WI38 (cell line): ENCODE results near the gene TMSB15A.
"Not testable (repeated sequence)": the region's sequence is repeated elsewhere in the genome, so short reads cannot be mapped to it uniquely, and the experiment has no call there.

Source experiments
- H3K4me3 ChIP-seq: 2 replicates; pipeline ENCODE4 v1.5.1; 2011; ENCODE audit warnings: low read depth, mild to moderate bottlenecking, control low read depth, low read length
- TF ChIP-seq, protein P1 (sequence below): IDR thresholded peaks from 2 replicates; pipeline ENCODE4 v1.5.1; 2012; ENCODE audit warnings: low read depth, mild to moderate bottlenecking, control low read depth, low read length

The TMSB15A gene

DNA sequence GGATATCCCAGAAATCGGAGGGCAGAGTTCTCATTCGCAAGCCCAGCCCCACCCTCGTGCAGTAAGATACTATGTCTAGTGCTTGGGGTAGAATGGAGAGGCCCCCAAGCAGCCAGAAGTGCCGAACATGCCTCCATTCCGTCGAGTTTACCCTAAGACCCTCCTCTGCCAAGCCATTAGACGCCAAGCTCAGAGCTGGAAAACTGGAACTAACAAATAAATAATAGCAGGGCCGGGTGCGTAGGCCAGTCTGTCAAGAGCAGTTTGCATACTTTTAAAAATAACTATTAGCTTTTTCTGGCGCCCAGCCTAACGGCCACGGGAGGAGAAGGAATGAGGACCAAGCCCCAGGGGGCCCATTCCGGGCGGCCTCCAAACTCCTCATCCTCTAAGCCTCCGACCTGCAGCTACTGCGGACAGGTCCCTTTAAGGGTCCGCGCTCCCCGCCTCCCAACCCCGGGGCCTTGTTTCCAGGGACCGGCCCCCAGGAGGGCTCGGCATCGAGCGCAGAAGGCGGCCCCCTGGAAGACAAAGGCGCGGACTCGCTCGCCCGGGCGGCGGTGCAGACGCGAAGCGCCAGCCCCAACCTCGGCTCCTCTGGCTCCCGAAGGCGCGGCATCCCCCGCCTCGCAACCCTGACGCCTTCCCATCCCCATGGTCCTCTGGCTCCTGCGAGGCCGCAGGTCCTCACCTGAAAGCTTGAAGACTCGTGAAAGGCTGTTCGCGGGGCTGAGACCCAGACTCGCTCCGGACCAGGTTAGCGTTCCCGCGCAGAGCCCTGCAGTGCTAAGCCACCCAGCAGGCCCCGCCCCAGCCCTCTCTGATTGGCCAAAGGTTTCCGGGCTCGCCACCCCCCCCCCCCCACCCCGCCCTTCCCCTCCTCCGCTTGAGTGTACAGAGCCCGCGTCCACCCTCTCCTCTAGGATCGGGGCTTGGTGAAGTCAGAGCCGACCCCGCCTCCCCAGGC lies at the start of gene TMSB15A:
TMSB15A (minus strand) TSS at position 765 of the 967 bp plus-strand sequence.
- peak within 1 kb of the TSS; percentile 59 for H3K4me3 ChIP-seq
- TF ChIP-seq, protein P1, sequence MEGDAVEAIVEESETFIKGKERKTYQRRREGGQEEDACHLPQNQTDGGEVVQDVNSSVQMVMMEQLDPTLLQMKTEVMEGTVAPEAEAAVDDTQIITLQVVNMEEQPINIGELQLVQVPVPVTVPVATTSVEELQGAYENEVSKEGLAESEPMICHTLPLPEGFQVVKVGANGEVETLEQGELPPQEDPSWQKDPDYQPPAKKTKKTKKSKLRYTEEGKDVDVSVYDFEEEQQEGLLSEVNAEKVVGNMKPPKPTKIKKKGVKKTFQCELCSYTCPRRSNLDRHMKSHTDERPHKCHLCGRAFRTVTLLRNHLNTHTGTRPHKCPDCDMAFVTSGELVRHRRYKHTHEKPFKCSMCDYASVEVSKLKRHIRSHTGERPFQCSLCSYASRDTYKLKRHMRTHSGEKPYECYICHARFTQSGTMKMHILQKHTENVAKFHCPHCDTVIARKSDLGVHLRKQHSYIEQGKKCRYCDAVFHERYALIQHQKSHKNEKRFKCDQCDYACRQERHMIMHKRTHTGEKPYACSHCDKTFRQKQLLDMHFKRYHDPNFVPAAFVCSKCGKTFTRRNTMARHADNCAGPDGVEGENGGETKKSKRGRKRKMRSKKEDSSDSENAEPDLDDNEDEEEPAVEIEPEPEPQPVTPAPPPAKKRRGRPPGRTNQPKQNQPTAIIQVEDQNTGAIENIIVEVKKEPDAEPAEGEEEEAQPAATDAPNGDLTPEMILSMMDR, result no peak

DNA sequence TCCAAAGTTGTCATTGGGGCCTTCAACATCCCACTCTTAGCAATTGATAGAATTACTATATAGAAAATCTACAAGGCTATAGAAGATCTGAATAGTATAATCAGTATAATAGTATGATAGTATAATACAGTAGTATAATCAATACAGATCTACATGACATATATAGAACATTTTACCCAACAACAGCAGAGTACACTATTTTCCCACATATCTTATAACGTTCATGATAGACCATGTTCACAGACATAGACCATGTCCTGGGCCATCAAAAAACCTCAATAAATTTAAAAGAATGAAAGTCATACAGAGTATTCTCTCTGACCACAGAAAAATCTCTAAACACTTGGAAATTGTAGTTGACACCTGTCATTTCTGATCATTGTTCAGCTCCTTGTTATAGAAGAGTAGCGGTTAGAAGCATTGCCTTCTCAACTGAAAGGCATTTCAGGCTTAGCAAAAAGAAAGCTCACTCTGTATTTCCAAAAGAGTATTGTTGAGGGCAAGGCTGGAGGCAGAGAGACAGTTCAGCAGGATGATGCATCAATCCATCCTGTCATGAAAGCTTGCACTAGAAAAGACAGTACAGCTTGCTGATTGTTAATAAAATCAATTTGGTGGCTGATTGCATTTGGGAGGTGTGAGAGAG lies 44.0 kb upstream of the TMSB15A start:
- no peak overlapping the region for H3K4me3 ChIP-seq
- TF ChIP-seq, protein P1, result no peak

DNA sequence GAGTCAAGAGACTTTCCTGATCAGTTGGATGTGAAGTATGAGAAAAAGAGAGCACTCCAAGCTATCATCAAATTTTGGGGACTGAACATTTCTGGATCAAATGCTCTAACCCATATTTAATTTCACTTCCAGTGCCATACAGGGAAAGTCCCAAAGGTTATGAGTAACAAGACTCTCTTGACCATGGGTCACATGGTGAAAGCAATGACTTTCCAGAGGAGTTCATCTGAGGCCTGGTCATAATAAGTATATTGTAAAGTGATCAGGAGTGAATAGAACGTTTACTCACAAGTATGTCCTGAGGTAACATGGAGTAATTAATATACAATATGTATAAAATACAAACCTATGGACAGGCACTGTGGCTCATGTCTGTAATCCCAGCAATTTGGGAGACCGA lies 42.1 kb upstream of the TMSB15A start:
- no peak overlapping the region for H3K4me3 ChIP-seq
- TF ChIP-seq, protein P1, result no peak

DNA sequence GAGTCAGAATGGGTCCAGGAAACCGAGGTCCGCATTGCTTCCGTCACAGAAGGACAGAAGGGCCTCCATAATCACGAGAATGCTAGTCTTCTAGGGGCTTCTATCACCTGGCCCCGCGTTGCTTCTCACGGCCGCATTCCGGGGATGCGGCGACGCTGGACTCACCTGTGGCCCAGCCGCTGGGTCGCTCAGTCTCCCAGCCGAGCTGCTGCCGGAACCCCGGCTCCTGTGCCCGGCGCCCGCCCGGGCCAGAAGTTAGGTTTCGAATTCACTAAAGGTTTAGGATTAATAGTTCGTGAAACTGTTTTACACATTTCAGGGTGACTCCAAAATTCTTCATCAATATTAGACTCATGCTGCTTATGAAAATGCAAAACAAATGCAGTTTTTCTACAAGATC lies 31.7 kb upstream of the TMSB15A start:
- TF ChIP-seq, protein P1, result no peak
- H3K4me3 ChIP-seq, result no peak overlapping the region

DNA sequence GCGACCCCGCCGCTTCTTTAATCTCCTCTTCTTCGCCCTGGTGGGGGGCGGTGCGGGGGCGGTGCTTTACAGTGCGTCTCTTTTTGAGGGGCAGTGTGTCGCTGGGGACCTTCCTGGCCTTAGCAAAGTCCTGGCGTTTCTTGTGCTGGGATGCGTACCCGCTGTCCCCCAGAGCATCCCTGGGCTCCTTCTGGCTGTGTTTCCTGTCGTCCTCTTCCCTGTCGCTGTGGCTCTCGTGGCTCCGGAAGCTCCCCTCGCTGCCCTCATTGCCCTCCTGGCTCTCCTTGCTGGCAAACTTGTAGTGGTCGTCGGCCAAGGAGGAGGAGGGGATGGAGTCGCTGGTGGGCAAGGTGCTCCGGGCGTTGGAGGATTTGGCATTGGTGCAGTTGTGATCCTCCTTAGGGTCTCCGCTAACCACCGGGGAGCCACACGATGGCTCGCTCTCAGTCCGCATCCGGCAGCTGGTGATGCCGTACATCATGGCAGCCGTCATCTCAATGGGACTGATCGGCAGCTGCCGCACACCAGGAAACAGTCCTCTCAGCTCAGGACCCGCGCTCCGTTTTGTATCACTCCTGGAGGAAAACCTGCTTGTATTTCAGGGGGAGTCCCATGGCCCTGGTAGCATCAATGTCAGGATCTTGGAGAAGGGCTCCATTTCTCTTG lies 30.4 kb upstream of the TMSB15A start:
- H3K4me3 ChIP-seq, result peak overlapping the region; percentile 41
- TF ChIP-seq, protein P1, result no peak

DNA sequence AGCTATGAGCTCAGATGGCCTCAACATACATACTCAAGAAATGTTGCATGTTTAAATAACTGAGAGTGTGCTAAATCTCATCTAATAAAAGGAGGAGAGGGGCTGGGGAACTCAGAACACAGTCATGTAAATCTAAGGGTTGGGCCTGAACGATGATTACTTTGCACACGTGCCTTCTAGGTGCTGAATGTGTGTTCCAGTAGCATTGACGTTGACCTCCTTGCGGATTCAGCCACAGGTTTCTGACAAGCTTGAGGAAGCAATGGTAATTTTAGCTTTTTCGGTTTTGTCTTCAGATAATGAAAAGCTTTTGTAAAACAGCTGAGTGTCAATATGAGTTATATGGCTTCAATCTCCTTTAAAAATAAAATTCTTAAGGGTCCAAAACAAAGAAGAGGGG lies 29.6 kb upstream of the TMSB15A start:
- not testable (repeated sequence) for H3K4me3 ChIP-seq

DNA sequence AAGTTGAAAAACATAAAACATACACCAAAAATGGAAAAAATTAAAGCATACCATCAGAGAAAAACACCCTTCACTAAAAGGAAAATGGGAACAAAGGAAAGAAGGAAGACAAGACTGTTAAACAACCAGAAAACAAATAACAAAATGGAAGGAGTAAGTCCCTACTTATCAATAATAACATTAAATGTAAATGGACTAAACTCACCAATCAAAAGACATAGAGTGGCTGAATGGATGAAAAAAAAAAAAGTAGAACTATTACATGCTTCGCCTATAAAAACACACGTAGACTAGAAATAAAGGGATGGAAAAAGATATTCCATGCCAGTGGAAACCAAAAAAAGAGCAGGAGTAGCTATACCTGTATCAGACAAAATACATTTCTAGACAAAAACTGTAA lies 19.4 kb upstream of the TMSB15A start:
- TF ChIP-seq, protein P1, result no peak
- no peak overlapping the region for H3K4me3 ChIP-seq
